B cell (primary cell): ENCODE data around the gene ST6GALNAC3. TPM values are rescaled to one million over a fixed set of nuclear protein-coding genes. Genes with fewer than 3 reads are reported as not detected.

Experiments
- ATAC-seq: fragments of 200-7000 bp; cut with Tn5 transposase; one replicate; pipeline ENCODE4 v1.10.0; 2021; ENCODE audit warnings: low read depth, mild to moderate bottlenecking, moderate number of reproducible peaks, moderate library complexity
- CTCF ChIA-PET: fragments of 350-600 bp; sonication (Branson Sonifier 250); formaldehyde crosslinking; loops from one replicate; lab custom pipeline; 2021; ENCODE audit warnings: antibody characterized with exemption, inconsistent platforms; lab: Charles Lee
- POLR2A ChIA-PET: fragments of 350-600 bp; sonication (Branson Sonifier 250); formaldehyde crosslinking; loops from one replicate; lab custom pipeline; 2021; ENCODE audit warnings: antibody characterized with exemption; lab: Charles Lee
- DNase-seq: peaks from one replicate; pipeline ENCODE4 v3.0.0; 2013
- H2AFZ ChIP-seq: 2 replicates; pipeline ENCODE4 v1.6.1; 2012; ENCODE audit warnings: mild to moderate bottlenecking, low read depth, low read length; ENCODE audit not compliant: insufficient read depth, poor library complexity, severe bottlenecking
- H3K27ac ChIP-seq, 2 donors: 1 replicate in 1 of 2; 2 replicates in 1 of 2; pipeline ENCODE4 v1.5.1; 2012 to 2013; ENCODE audit warnings: low read length in 2 of 2, mild to moderate bottlenecking in 2 of 2, moderate library complexity in 1 of 2
- H3K27me3 ChIP-seq, 4 experiments: fragments of 200-600 bp in 1 of 4; sonication (generic) in 1 of 4; replicated peaks in 1 of 4; 1 replicate in 2 of 4; 2 replicates in 2 of 4; pipeline versions ENCODE4 v1.6.1 to v1.7.0; 2013 to 2016; ENCODE audit warnings: low read length in 3 of 4, mild to moderate bottlenecking in 2 of 4, mixed read lengths in 1 of 4, moderate library complexity in 1 of 4; ENCODE audit not compliant: insufficient read depth in 4 of 4, control insufficient read depth in 3 of 4; ENCODE audit errors: control extremely low read depth in 1 of 4
- H3K36me3 ChIP-seq, 2 experiments: replicated peaks in 1 of 2; 1 replicate in 1 of 2; 2 replicates in 1 of 2; pipeline versions ENCODE4 v1.6.1 to v1.7.1; 2013; ENCODE audit warnings: low read length in 1 of 2; ENCODE audit not compliant: insufficient read depth in 2 of 2, control insufficient read depth in 1 of 2; ENCODE audit errors: control extremely low read depth in 1 of 2, extremely low read depth in 1 of 2
- H3K4me1 ChIP-seq, 2 donors: fragments of 200-600 bp in 1 of 2; sonication (generic) in 1 of 2; 1 replicate in 1 of 2; 2 replicates in 1 of 2; pipeline versions ENCODE4 v1.5.1 to v1.6.1; 2013 to 2017; ENCODE audit warnings: low read length in 2 of 2; ENCODE audit not compliant: control insufficient read depth in 2 of 2, insufficient read depth in 2 of 2
- H3K4me2 ChIP-seq: replicated peaks from 2 replicates; pipeline ENCODE3; 2012; ENCODE audit warnings: mild to moderate bottlenecking, low read depth, low read length; ENCODE audit not compliant: poor library complexity, severe bottlenecking
- H3K4me3 ChIP-seq, 5 experiments: fragments of 200-600 bp in 1 of 5; sonication (generic) in 1 of 5; 1 replicate in 3 of 5; 2 replicates in 2 of 5; pipeline versions ENCODE4 v1.5.1 to v1.7.0; 2011 to 2016; ENCODE audit warnings: low read length in 4 of 5, mild to moderate bottlenecking in 4 of 5, low read depth in 2 of 5, control low read depth in 1 of 5, moderate library complexity in 1 of 5; ENCODE audit not compliant: insufficient read depth in 1 of 5; ENCODE audit errors: control extremely low read depth in 1 of 5, extremely low read depth in 1 of 5
- H3K79me2 ChIP-seq: fragments of 200-600 bp; sonication (generic); one replicate; pipeline ENCODE4 v1.6.0; 2016; ENCODE audit warnings: low read length; ENCODE audit not compliant: control insufficient read depth, insufficient read depth
- H3K9ac ChIP-seq: fragments of 200-600 bp; sonication (generic); 2 replicates; pipeline ENCODE4 v1.6.1; 2017; ENCODE audit warnings: mild to moderate bottlenecking, low read length, moderate library complexity
- H3K9me3 ChIP-seq, 3 donors: one replicate each; pipeline versions ENCODE4 v1.6.1 to v1.7.1; 2013; ENCODE audit warnings: low read length in 2 of 3; ENCODE audit not compliant: control insufficient read depth in 2 of 3, insufficient read depth in 1 of 3; ENCODE audit errors: control extremely low read depth in 1 of 3
- H4K20me1 ChIP-seq: 2 replicates; pipeline ENCODE4 v1.6.0; 2012; ENCODE audit warnings: mild to moderate bottlenecking, low read length; ENCODE audit not compliant: insufficient read depth, control insufficient read depth, poor library complexity, severe bottlenecking
- H3K27ac Mint-ChIP-seq: one replicate; pipeline ENCODE4 v1.8.0; 2021; ENCODE audit warnings: mixed read lengths
- H3K27me3 Mint-ChIP-seq: one replicate; pipeline ENCODE4 v1.8.0; 2021; ENCODE audit warnings: mixed read lengths
- H3K4me1 Mint-ChIP-seq: one replicate; pipeline ENCODE4 v1.8.0; 2021; ENCODE audit warnings: mixed read lengths
- H3K4me3 Mint-ChIP-seq: one replicate; pipeline ENCODE4 v1.8.0; 2021; ENCODE audit warnings: mixed read lengths
- H3K9me3 Mint-ChIP-seq: one replicate; pipeline ENCODE4 v1.8.0; 2022; ENCODE audit warnings: mixed read lengths; ENCODE audit not compliant: insufficient read depth
- EZH2 ChIP-seq: IDR thresholded peaks from 2 replicates; pipeline ENCODE4 v1.6.1; 2012; ENCODE audit warnings: borderline replicate concordance, low read depth, mild to moderate bottlenecking, moderate library complexity, low read length; ENCODE audit not compliant: insufficient read depth, poor library complexity, severe bottlenecking
- WGBS: methylation state at CpG from one replicate; pipeline ENCODE4 v1.1.5; 2013; ENCODE audit warnings: missing lambda C conversion rate; ENCODE audit not compliant: insufficient coverage; 5-methylcytosine and 5-hydroxymethylcytosine counted together
- intact Hi-C: fragments of 100-400 bp; cut with micrococcal nuclease; formaldehyde crosslinking; loops from one replicate; pipeline ENCODE4 v1.10.0; 2022
- polyA plus RNA-seq: library from polyadenylated mRNA; depleted of rRNA; stranded (reverse); fragments of >200 nt; gene quantifications from 2 replicates; pipeline ENCODE4 v1.2.3, GENCODE V29; 2012
- total RNA-seq, 2 donors: library from RNA; stranded (reverse); fragments of 120-200 nt in 1 of 2; gene quantifications; 1 replicate in 1 of 2; 2 replicates in 1 of 2; pipeline versions ENCODE4 v1.2.3 to v1.2.4, GENCODE V29; 2013 to 2022
- TF ChIP-seq, protein P1 (sequence below): fragments of 200-600 bp; IDR thresholded peaks from one replicate; pipeline ENCODE4 v1.8.0; 2022; ENCODE audit warnings: antibody characterized with exemption, mild to moderate bottlenecking

The ST6GALNAC3 gene
- total and polyA plus RNA-seq, 2 donors (not counting 1 experiment from before 2014, with no cell fraction given) = 3.0 to 17.3 TPM

GRCh38 chr1:76657623-76658022 lies 583.1 kb downstream of the ST6GALNAC3 start:
- no peaks in the 10 kb centered on the region for H3K27me3 ChIP-seq
- no peak overlapping the region for H2AFZ ChIP-seq
- H3K9me3 Mint-ChIP-seq = peaks cover 11% of the 10 kb centered on the region
- no peak overlapping the region for H3K9ac ChIP-seq
- no peak overlapping the region for H3K4me3 Mint-ChIP-seq
- ChIA-PET POLR2A (no interaction called here), CTCF (no interaction called here)
- H3K79me2 ChIP-seq = no peaks in the 10 kb centered on the region
- ATAC-seq = no peak
- no peak overlapping the region for H3K27ac ChIP-seq
- no peaks in the 10 kb centered on the region for H3K4me1 Mint-ChIP-seq
- 67% methylated on average over 1 of the region's 2 CpGs for WGBS
- intact Hi-C loops = no loop called here
- no peak overlapping the region for H3K4me2 ChIP-seq
- no peaks in the 10 kb centered on the region for H4K20me1 ChIP-seq
- H3K4me1 ChIP-seq = no peaks in the 10 kb centered on the region
- DNase-seq = no peak
- H3K9me3 ChIP-seq = peaks cover 0 to 6% (median 0%) of the 10 kb centered on the region in 3 donors
- H3K27ac Mint-ChIP-seq = no peak overlapping the region
- H3K36me3 ChIP-seq = no peaks in the 10 kb centered on the region
- peaks cover 6% of the 10 kb centered on the region for H3K27me3 Mint-ChIP-seq
- no peak for TF ChIP-seq EZH2
- TF ChIP-seq, protein P1, sequence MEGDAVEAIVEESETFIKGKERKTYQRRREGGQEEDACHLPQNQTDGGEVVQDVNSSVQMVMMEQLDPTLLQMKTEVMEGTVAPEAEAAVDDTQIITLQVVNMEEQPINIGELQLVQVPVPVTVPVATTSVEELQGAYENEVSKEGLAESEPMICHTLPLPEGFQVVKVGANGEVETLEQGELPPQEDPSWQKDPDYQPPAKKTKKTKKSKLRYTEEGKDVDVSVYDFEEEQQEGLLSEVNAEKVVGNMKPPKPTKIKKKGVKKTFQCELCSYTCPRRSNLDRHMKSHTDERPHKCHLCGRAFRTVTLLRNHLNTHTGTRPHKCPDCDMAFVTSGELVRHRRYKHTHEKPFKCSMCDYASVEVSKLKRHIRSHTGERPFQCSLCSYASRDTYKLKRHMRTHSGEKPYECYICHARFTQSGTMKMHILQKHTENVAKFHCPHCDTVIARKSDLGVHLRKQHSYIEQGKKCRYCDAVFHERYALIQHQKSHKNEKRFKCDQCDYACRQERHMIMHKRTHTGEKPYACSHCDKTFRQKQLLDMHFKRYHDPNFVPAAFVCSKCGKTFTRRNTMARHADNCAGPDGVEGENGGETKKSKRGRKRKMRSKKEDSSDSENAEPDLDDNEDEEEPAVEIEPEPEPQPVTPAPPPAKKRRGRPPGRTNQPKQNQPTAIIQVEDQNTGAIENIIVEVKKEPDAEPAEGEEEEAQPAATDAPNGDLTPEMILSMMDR = no peak
- H3K4me3 ChIP-seq = no peak overlapping the region

DNA sequence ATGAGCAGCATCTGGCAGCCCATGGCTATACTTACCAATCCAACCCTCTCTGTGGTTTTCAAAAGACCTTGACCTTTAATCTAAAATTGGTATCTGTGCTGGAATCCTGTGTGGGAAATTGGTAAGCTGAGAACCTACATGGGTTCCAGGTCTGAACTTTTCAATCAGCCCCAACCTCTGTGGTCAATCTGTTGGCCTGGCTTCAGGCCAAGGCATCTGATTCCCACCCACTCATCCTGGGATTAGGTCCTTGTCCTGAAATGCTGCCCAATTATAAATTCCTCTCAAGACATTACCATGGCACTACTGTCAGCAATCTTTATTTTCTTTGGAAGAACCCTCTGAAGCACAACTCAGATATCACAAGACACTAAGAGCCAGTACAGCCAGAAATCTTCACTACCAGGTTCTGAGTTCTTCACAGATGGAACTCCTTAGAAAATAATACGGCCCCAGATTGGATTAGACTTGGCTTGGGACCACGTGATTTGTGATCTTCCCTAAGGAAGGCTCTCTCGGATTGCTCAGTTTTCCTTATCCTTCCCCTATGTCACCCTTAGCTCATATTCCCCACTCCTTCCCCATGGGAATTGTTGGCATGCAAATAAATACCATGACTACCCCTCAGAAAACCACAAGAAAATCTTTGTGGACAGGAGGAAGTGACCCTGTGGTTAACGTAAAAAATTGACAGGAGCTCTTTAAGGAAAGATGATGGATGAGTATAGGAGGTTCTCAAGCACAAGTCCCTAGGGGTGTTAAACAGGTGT lies 584.8 kb downstream of the ST6GALNAC3 start:
- DNase-seq (no peak), ATAC-seq (no peak)
- Mint-ChIP-seq H3K4me3 (no peak overlapping the region), H3K9me3 (peaks cover 13% of the 10 kb centered on the region), H3K4me1 (no peaks in the 10 kb centered on the region), H3K27me3 (peaks cover 6% of the 10 kb centered on the region), H3K27ac (no peak overlapping the region)
- Histone ChIP-seq H3K9me3 (peaks cover 0 to 6% (median 0%) of the 10 kb centered on the region in 3 donors), H3K79me2 (no peaks in the 10 kb centered on the region), H3K4me1 (no peaks in the 10 kb centered on the region), H2AFZ (no peak overlapping the region), H4K20me1 (no peaks in the 10 kb centered on the region), H3K4me3 (no peak overlapping the region), H3K9ac (no peak overlapping the region), H3K36me3 (no peaks in the 10 kb centered on the region), H3K27ac (no peak overlapping the region), H3K27me3 (no peaks in the 10 kb centered on the region), H3K4me2 (no peak overlapping the region)
- ChIA-PET CTCF (no interaction called here), POLR2A (no interaction called here)
- intact Hi-C loops = no loop called here
- TF ChIP-seq EZH2 = no peak
- TF ChIP-seq, protein P1 = no peak
- WGBS = 85% methylated on average over 2 of the region's 4 CpGs
